ENCODE data around the gene SNRPD3. TPM values are rescaled to one million over a fixed set of nuclear protein-coding genes. Genes with fewer than 3 reads are reported as not detected.
A peak's percentile ranks its signal among the peaks of the same experiment; 100 is the strongest.

Gene SNRPD3
- total RNA-seq, 6 donors from 2014 or later: 66.8 to 119 (median 84.8) TPM

DNA sequence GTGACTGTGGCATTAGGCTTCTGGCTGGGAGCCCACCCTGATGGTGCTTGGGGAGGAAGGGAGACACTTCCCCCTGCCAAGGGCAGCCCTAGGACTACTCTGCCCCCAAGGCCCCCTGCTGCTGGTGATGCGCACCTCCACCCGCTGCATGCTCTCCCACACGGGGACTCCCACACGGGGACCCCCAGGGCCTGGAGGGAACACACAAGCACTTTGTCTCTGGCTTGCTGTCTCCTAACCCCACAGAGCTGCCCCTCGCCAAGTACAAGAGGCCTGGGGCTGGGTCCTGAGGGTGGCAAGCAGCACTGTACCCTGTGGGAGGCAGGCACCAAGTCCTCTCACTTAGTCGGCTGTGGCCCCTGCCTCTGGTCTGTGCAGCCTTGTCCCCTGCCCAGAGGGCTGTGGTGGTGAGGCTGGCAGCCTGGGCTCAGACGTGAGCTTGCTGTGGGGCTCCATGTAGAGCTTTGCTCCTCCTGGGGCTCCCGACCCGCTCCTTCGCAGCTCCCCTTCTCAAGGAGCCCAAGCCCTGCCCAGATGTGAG is 29.1 kb downstream of the SNRPD3 start:
- Histone ChIP-seq H3K4me3 (no peak overlapping the region), H3K27ac (no peak overlapping the region), H3K4me1 (peaks cover 3 to 13% (median 10%) of the 10 kb centered on the region in 4 donors), H3K9me3 (no peaks in the 10 kb centered on the region), H3K27me3 (no peaks in the 10 kb centered on the region), H3K36me3 (peaks cover 0 to 22% (median 7%) of the 10 kb centered on the region in 4 donors)
- DNase-seq: no peak
- WGBS, 2 donors: 88 to 98% methylated on average over 6 to 9 of the region's 10 CpGs
- no peak for ATAC-seq (ENCODE audit: low FRiP score in 2 of 2)
- TF ChIP-seq POLR2A (IDR thresholded peaks at IDR 0.05) (no peak), POLR2AphosphoS5 (IDR thresholded peaks at IDR 0.05) (no peak), EP300 (IDR thresholded peaks at IDR 0.05) (no peak)
- TF ChIP-seq, protein P1, sequence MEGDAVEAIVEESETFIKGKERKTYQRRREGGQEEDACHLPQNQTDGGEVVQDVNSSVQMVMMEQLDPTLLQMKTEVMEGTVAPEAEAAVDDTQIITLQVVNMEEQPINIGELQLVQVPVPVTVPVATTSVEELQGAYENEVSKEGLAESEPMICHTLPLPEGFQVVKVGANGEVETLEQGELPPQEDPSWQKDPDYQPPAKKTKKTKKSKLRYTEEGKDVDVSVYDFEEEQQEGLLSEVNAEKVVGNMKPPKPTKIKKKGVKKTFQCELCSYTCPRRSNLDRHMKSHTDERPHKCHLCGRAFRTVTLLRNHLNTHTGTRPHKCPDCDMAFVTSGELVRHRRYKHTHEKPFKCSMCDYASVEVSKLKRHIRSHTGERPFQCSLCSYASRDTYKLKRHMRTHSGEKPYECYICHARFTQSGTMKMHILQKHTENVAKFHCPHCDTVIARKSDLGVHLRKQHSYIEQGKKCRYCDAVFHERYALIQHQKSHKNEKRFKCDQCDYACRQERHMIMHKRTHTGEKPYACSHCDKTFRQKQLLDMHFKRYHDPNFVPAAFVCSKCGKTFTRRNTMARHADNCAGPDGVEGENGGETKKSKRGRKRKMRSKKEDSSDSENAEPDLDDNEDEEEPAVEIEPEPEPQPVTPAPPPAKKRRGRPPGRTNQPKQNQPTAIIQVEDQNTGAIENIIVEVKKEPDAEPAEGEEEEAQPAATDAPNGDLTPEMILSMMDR (IDR thresholded peaks at IDR 0.05): no peak

GRCh38 chr22:24585461-24585860 is 29.7 kb downstream of the SNRPD3 start:
- TF ChIP-seq EP300 (IDR thresholded peaks at IDR 0.05) (no peak), POLR2A (IDR thresholded peaks at IDR 0.05) (no peak), POLR2AphosphoS5 (IDR thresholded peaks at IDR 0.05) (no peak)
- TF ChIP-seq, protein P1 (IDR thresholded peaks at IDR 0.05): no peak
- 88 to 97% methylated on average over 1 to 3 of the region's 3 CpGs for WGBS, 2 donors
- no peak overlapping the region for H3K27ac ChIP-seq

DNA sequence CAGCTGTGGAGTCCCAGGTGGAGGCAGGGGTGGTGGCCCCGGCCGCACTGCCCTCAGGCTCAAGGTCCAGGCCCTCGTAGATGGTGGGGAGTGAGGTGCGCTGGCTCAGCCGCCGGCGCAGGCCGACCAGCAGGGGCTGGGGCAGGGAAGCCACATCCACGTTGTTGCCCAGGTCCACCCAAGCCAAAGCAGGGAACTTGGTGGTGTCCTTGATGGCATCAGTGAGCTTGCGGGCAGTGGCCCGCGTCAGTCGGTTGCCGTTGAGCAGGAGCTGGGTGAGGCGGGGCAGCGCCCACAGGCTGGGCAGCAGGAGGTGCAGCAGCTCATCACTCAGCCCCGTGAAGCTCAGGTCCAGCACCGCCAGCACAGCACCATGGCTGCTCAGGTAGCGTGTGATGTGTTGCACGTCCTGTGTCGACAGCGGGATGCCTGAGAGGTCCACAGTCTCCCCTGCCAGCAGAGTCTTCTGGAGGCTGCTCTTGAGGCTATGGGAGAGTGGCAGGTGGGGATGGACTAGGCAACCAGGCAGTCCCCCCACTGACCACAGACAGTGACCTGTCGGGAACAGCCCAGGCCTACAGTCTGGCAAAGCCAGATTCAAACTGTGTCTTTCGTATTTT is 30.2 kb downstream of the SNRPD3 start:
- ATAC-seq (ENCODE audit: low FRiP score in 2 of 2) (no peak), DNase-seq (peak in 1 of 2 donors; percentile 80)
- WGBS, 2 donors: 90 to 95% methylated on average over 7 to 20 of the region's 24 CpGs
- H3K4me3 ChIP-seq: no peak overlapping the region
- no peaks in the 10 kb centered on the region for H3K27me3 ChIP-seq
- no peak overlapping the region for H3K27ac ChIP-seq
- H3K9me3 ChIP-seq: no peaks in the 10 kb centered on the region
- H3K36me3 ChIP-seq: peaks cover 0 to 22% (median 7%) of the 10 kb centered on the region in 4 donors
- peaks cover 3 to 13% (median 10%) of the 10 kb centered on the region in 4 donors for H3K4me1 ChIP-seq
- TF ChIP-seq POLR2A (IDR thresholded peaks at IDR 0.05) (no peak), POLR2AphosphoS5 (IDR thresholded peaks at IDR 0.05) (no peak), EP300 (IDR thresholded peaks at IDR 0.05) (no peak)
- TF ChIP-seq, protein P1 (IDR thresholded peaks at IDR 0.05): no peak

More at GRCh38 chr22:24585461-24585860, 29.7 kb downstream of the SNRPD3 start:
- Histone ChIP-seq H3K4me3 (no peak overlapping the region), H3K36me3 (peaks cover 0 to 22% (median 7%) of the 10 kb centered on the region in 4 donors), H3K9me3 (no peaks in the 10 kb centered on the region), H3K27me3 (no peaks in the 10 kb centered on the region), H3K4me1 (peaks cover 3 to 13% (median 10%) of the 10 kb centered on the region in 4 donors)
- ATAC-seq (ENCODE audit: low FRiP score in 2 of 2) (no peak), DNase-seq (no peak)

DNA sequence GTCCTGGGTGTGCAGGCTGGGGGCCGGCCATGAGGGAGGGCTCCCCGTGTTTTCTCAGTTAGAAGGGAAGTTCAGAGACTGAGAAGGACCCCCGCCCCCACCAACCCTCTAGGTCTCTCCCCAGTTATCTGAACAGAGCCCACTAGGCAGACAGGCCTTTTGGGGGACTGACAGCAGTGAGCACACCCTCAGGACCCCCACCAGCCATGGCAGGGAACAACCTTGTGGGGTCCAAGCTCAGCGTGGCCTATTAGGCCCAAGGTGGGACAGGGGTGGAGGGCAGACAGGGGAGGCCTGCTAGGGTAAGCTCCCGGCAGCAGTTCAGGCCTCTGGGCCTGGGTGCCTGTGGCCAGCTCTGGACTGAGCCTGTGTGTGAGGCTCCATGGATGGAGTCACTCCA is 31.5 kb downstream of the SNRPD3 start:
- H3K36me3 ChIP-seq: peaks cover 0 to 22% (median 7%) of the 10 kb centered on the region in 4 donors
- ATAC-seq (ENCODE audit: low FRiP score in 2 of 2) (no peak), DNase-seq (no peak)
- TF ChIP-seq POLR2AphosphoS5 (IDR thresholded peaks at IDR 0.05) (no peak), POLR2A (IDR thresholded peaks at IDR 0.05) (no peak), EP300 (IDR thresholded peaks at IDR 0.05) (no peak)
- TF ChIP-seq, protein P1 (IDR thresholded peaks at IDR 0.05): no peak
- no peaks in the 10 kb centered on the region for H3K27me3 ChIP-seq
- H3K4me3 ChIP-seq: no peak overlapping the region
- no peaks in the 10 kb centered on the region for H3K9me3 ChIP-seq
- 73 to 81% methylated on average over 3 to 4 of the region's 5 CpGs for WGBS, 2 donors
- peaks cover 5 to 20% (median 12%) of the 10 kb centered on the region in 4 donors for H3K4me1 ChIP-seq
- no peak overlapping the region for H3K27ac ChIP-seq
